Endothelial cell of umbilical vein (primary cell): Measurements from ENCODE around the gene NELFB. TPM values are rescaled to one million over a fixed set of nuclear protein-coding genes. Genes with fewer than 3 reads are reported as not detected.
"Not testable (repeated sequence)": the region's sequence is repeated elsewhere in the genome, so short reads cannot be mapped to it uniquely, and the experiment has no call there.

ENCODE experiments used
- BruUV-seq: library from RNA; stranded (reverse); fragments of 400-500 nt; replicated peaks from 2 replicates; lab custom pipeline; 2021; lab: Mats Ljungman, UMichigan
- CTCF ChIA-PET: fragments of 300-600, 350-600 bp; sonication (Branson Sonifier 250); formaldehyde crosslinking; loops from one replicate; lab custom pipeline; 2021; ENCODE audit warnings: antibody characterized with exemption, inconsistent platforms; lab: Charles Lee
- POLR2A ChIA-PET: fragments of 300-600, 350-600 bp; sonication (Branson Sonifier 250); formaldehyde crosslinking; loops from one replicate; lab custom pipeline; 2021; ENCODE audit warnings: antibody characterized with exemption, inconsistent platforms; lab: Charles Lee
- DNase-seq: peaks from one replicate; pipeline ENCODE4 v3.0.0-alpha.2; 2011; ENCODE audit warnings: low read depth, low spot score
- FAIRE-seq: peaks from 2 replicates; lab custom pipeline; 2011; peaks lifted over from hg19 to GRCh38; lab: Jason Lieb, UNC
- H2AFZ ChIP-seq: 2 replicates; pipeline ENCODE4 v1.6.0; 2012; ENCODE audit warnings: low read depth, low read length, control low read depth, inconsistent platforms
- H3K27ac ChIP-seq: 2 replicates; pipeline ENCODE4 v1.5.1; 2011; ENCODE audit warnings: low read depth, mild to moderate bottlenecking, control low read depth, low read length, moderate library complexity; ENCODE audit not compliant: insufficient read depth
- H3K27me3 ChIP-seq, 2 experiments: 2 replicates each; pipeline versions ENCODE4 v1.6.0 to v1.6.1; 2011; ENCODE audit warnings: low read length in 2 of 2, mixed read lengths in 1 of 2; ENCODE audit not compliant: control insufficient read depth in 2 of 2, insufficient read depth in 2 of 2
- H3K36me3 ChIP-seq, 2 experiments: 2 replicates in 1 of 2; 3 replicates in 1 of 2; pipeline ENCODE4 v1.5.1; 2011; ENCODE audit warnings: low read length in 2 of 2, mild to moderate bottlenecking in 1 of 2, moderate library complexity in 1 of 2; ENCODE audit not compliant: control insufficient read depth in 2 of 2, insufficient read depth in 2 of 2; ENCODE audit errors: extremely low read depth in 1 of 2
- H3K4me1 ChIP-seq: 3 replicates; pipeline ENCODE4 v1.5.1; 2011; ENCODE audit warnings: mild to moderate bottlenecking, low read length; ENCODE audit not compliant: control insufficient read depth, insufficient read depth; ENCODE audit errors: extremely low read depth
- H3K4me2 ChIP-seq: 2 replicates; pipeline ENCODE4 v1.6.1; 2011; ENCODE audit warnings: low read length, control low read depth, mixed read lengths; ENCODE audit not compliant: insufficient read depth
- H3K4me3 ChIP-seq, 3 experiments: fragments of 200-600 bp in 1 of 3; sonication (generic), shearing (Covaris generic) in 1 of 3; replicated peaks in 1 of 3; 2 replicates each; pipeline ENCODE4 v1.5.1; 2011 to 2016; ENCODE audit warnings: control low read depth in 3 of 3, low read length in 3 of 3, mild to moderate bottlenecking in 2 of 3, inconsistent platforms in 1 of 3, low read depth in 1 of 3, moderate library complexity in 1 of 3; ENCODE audit not compliant: insufficient read depth in 1 of 3
- H3K79me2 ChIP-seq: 2 replicates; pipeline ENCODE4 v1.6.0; 2012; ENCODE audit warnings: low read length, inconsistent platforms; ENCODE audit not compliant: control insufficient read depth, insufficient read depth
- H3K9ac ChIP-seq: replicated peaks from 2 replicates; pipeline ENCODE3; 2011; ENCODE audit warnings: low read length, control low read depth; ENCODE audit not compliant: insufficient read depth; ENCODE audit errors: extremely low read depth
- H3K9me1 ChIP-seq: replicated peaks from 3 replicates; pipeline ENCODE4 v1.6.0; 2011; ENCODE audit warnings: mild to moderate bottlenecking, low read length; ENCODE audit not compliant: control insufficient read depth, insufficient read depth; ENCODE audit errors: extremely low read depth
- H3K9me3 ChIP-seq: replicated peaks from 2 replicates; pipeline ENCODE4 v1.5.1; 2012; ENCODE audit warnings: low read length, inconsistent platforms; ENCODE audit not compliant: control insufficient read depth, insufficient read depth
- H4K20me1 ChIP-seq: replicated peaks from 2 replicates; pipeline ENCODE3; 2011; ENCODE audit warnings: mild to moderate bottlenecking, low read length; ENCODE audit not compliant: control insufficient read depth, insufficient read depth; ENCODE audit errors: extremely low read depth
- EZH2 ChIP-seq: IDR thresholded peaks from 2 replicates; pipeline ENCODE4 v1.6.1; 2012; ENCODE audit warnings: borderline replicate concordance, low read depth, mild to moderate bottlenecking, moderate library complexity, low read length, inconsistent platforms; ENCODE audit not compliant: severe bottlenecking
- FOS ChIP-seq: IDR thresholded peaks from 2 replicates; pipeline ENCODE4 v1.6.1; 2011; ENCODE audit warnings: mild to moderate bottlenecking, low read length, moderate library complexity, borderline replicate concordance; ENCODE audit not compliant: insufficient read depth
- MYC ChIP-seq: IDR thresholded peaks from one replicate; pipeline ENCODE4 v1.6.1; 2011; ENCODE audit warnings: mild to moderate bottlenecking, low read depth, low read length
- dilution Hi-C: fragments of 300-500 bp; cut with MboI; formaldehyde crosslinking; loops from one replicate; pipeline ENCODE4 v1.15.0; 2019; ENCODE audit warnings: low sequenced_read_pairs; ENCODE audit not compliant: extremely low pct_ligation_motif_present
- intact Hi-C: fragments of 100-400 bp; cut with micrococcal nuclease; formaldehyde crosslinking; loops from one replicate; pipeline ENCODE4 v1.10.0; 2022
- polyA plus RNA-seq, 4 experiments: library from polyadenylated mRNA; depleted of rRNA in 3 of 4; stranded (reverse) in 3 of 4; unstranded in 1 of 4; fragments of >200 nt; gene quantifications; 2 replicates each; pipeline versions ENCODE4 v1.2.1 to v1.2.3, GENCODE V29; 2011 to 2012; ENCODE audit warnings: missing spikeins in 1 of 4
- total RNA-seq: library from RNA; stranded (reverse); gene quantifications from 2 replicates; pipeline ENCODE4 v1.2.3, GENCODE V29; 2021

The NELFB gene
- total and polyA plus RNA-seq, 2 donors (not counting 3 experiments of a cell fraction or from before 2014, with no cell fraction given): 62.3 to 76.1 TPM

GRCh38 chr9:137242269-137243203 lies 12.6 kb upstream of the NELFB start:
- DNase-seq (no peak), FAIRE-seq (no peak)
- ChIA-PET POLR2A (interaction anchor here (0.7 to 5.0 kb wide), 7 partner anchors 10 to 186 kb away, joined by 3 to 66 read pairs (median 5); partner anchors contain the start of genes MAN1B1, NELFB, STPG3 and TOR4A), CTCF (interaction anchor here (0.9 kb wide), 1 partner anchor 12 kb away, joined by 6 read pairs; the partner anchor contains the start of gene NELFB)
- peaks cover 13% of the 10 kb centered on the region for H3K4me1 ChIP-seq
- dilution Hi-C loops (no loop called here), intact Hi-C loops (no loop called here)
- TF ChIP-seq MYC: no peak
- no peak for TF ChIP-seq FOS
- no peak for TF ChIP-seq EZH2
- H3K27me3 ChIP-seq: no peaks in the 10 kb centered on the region
- peaks cover 25% of the 10 kb centered on the region for H3K79me2 ChIP-seq
- no peaks in the 10 kb centered on the region for H3K9me3 ChIP-seq
- no TSS peak for BruUV-seq
- no peaks in the 10 kb centered on the region for H3K9me1 ChIP-seq
- H3K4me3 ChIP-seq: peak overlapping the region; percentile 70 to 73 (median 72)
- peak overlapping the region; percentile 85 for H3K4me2 ChIP-seq
- H2AFZ ChIP-seq: no peak overlapping the region
- peaks cover 6 to 16% of the 10 kb centered on the region in 2 experiments for H3K36me3 ChIP-seq
- H4K20me1 ChIP-seq: no peaks in the 10 kb centered on the region
- peak overlapping the region; percentile 46 for H3K27ac ChIP-seq
- peak overlapping the region; percentile 64 for H3K9ac ChIP-seq

- DNase-seq, H2AFZ ChIP-seq, H3K27me3 ChIP-seq, BruUV-seq, H3K4me2 ChIP-seq, H3K9me1 ChIP-seq, H3K9me3 ChIP-seq, FAIRE-seq, intact Hi-C loops, H3K4me3 ChIP-seq, H3K9ac ChIP-seq, dilution Hi-C loops, CTCF ChIA-PET, H4K20me1 ChIP-seq, H3K27ac ChIP-seq: not testable (repeated sequence)
- Histone ChIP-seq H3K79me2 (peaks cover 25% of the 10 kb centered on the region), H3K36me3 (peaks cover 6 to 16% of the 10 kb centered on the region in 2 experiments), H3K4me1 (peaks cover 13% of the 10 kb centered on the region)
- POLR2A ChIA-PET: interaction anchor here (1.6 to 5.0 kb wide), 2 partner anchors 10 to 34 kb away, joined by 8 to 66 read pairs; partner anchors contain the start of genes NELFB, STPG3 and TOR4A
Measured at GRCh38 chr9:137243266-137243625, 11.9 kb upstream of the NELFB start.
